Coronary artery (tissue), 2 donors: ENCODE measurements around the gene XIRP1.

Experiments
- DNase-seq: peaks from one replicate; pipeline ENCODE4 v3.0.0-alpha.2; 2017; ENCODE audit warnings: low spot score
- H3K27ac ChIP-seq, 2 donors: fragments of 200-600 bp; sonication (generic); one replicate each; pipeline ENCODE4 v1.5.1; 2016 to 2019
- H3K4me3 ChIP-seq: fragments of 200-600 bp; sonication (generic); 2 replicates; pipeline ENCODE4 v1.5.1; 2016; ENCODE audit warnings: mild to moderate bottlenecking, moderate library complexity
- TF ChIP-seq, protein P1 (sequence below): fragments of 200-600 bp; sonication (generic); IDR thresholded peaks from one replicate; pipeline ENCODE4 v1.5.1; 2019; ENCODE audit warnings: antibody characterized with exemption

XIRP1 gene

DNA sequence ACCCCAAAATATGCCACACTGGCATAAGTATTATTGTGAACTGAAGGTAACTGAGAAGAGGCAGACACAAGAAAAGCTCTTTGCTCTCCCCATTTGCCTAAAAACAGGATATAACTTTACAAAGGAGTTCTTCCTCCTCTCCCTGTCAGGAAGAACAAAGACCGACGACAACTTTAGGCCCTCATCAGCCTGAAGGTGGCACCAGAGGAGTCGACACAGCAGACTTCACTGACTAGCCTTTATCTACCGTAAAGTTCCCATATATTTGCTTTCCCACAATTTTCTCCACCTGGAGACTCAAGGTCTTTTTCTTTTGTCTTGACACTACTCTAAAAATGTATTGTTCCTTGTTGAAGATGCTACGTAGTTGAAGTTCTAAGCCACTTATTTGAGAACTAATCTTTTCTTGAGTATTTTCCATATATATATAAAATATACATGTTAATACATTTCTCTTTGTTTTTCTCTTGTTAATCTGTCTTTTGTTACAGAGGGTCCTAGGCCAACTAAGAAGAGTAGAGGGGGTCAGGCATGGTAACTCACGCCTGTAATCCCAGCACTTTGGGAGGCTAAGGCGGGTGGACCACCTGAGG lies 16.2 kb upstream of the XIRP1 start:
- DNase-seq: no peak
- TF ChIP-seq, protein P1, sequence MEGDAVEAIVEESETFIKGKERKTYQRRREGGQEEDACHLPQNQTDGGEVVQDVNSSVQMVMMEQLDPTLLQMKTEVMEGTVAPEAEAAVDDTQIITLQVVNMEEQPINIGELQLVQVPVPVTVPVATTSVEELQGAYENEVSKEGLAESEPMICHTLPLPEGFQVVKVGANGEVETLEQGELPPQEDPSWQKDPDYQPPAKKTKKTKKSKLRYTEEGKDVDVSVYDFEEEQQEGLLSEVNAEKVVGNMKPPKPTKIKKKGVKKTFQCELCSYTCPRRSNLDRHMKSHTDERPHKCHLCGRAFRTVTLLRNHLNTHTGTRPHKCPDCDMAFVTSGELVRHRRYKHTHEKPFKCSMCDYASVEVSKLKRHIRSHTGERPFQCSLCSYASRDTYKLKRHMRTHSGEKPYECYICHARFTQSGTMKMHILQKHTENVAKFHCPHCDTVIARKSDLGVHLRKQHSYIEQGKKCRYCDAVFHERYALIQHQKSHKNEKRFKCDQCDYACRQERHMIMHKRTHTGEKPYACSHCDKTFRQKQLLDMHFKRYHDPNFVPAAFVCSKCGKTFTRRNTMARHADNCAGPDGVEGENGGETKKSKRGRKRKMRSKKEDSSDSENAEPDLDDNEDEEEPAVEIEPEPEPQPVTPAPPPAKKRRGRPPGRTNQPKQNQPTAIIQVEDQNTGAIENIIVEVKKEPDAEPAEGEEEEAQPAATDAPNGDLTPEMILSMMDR: peak; percentile 22
- H3K4me3 ChIP-seq: no peak overlapping the region
- no peak overlapping the region for H3K27ac ChIP-seq

DNA sequence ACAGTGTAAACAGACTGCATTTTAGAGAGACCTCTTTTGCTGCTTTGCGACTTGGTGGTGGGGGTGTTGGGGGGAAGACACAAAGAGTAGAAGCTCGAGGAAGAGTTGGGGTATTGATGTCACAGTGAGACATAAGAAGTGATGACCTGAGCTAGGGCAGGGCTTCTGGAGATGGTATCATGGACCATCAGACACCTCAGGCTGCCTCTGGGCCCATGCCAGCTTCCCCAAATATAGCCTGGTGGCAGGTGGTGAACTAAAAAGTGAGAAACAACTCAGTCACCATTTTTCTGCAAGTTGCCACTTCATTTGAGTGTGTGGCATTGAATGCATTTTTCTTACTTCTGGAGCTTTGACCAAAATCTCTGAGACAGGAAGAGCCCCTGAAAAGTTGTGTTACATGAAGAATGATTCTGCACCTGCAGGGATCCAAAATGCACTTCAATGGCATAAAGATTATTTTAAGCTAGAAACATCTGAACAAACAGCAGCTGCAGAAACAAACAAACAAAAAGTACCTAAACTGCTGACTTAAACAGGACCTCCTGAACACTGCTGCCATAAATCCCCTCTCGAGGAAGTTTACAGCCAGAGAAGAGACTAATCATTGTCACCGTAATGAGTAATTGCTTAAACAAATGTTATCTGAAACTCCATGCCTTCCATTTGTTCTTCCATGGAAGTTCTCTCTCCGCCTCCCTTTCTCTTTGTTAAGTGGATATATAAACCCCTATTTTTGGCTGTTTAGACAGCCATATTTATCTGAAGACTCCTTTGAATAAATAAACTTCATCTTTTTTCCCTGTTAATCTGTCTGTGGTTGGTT lies 15.2 kb upstream of the XIRP1 start:
- no peak for DNase-seq
- TF ChIP-seq, protein P1: no peak
- Histone ChIP-seq H3K4me3 (no peak overlapping the region), H3K27ac (no peak overlapping the region)

DNA sequence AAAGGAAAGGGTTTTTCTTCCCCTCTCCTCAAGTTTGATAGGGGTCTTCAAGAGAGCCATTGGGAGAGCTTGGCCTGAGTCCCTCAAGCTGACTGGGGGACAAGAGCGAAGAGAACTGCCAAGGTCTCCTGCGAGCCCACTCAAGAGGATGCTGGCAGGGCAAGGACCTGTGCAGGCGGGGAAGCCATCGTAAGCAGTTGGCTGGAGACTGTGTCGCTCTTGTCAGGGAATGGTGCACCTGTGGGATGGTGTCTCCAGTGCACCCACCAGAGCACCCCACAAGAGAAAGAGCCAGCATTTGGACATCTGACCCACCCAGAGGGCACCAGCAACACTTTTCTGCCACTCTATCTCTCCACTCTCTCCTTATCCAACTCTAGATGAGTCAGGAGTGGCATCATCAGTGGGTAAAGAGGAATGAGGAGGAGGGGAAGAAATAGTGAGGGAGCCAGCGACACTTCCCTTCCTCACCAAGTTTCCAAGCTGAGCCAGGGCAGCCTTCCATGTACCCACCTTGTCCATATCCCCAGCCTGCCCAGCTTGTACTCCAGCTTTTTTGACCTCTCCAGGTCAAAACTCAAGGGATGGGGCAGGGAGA lies 13.6 kb upstream of the XIRP1 start:
- no peak overlapping the region for H3K27ac ChIP-seq
- no peak for DNase-seq
- TF ChIP-seq, protein P1: no peak

DNA sequence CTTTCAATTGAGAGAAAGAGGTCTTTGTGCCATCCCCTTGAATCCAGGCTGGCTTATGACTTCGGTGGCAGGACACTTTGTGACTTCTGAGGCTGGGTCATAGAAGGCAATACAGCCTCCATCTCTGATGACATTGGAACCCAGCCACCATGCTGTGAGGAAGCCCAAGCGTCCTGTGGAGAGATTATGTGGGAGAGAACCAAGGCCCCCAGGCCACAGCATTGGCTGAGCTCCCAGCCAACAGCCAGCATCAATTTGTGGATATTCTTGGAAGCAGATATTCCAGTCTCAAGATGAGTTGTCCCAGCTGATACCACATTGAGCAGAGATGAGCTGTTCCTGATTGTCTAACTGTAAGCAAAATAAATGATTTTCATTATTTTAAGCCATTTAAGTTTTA lies 12.7 kb upstream of the XIRP1 start:
- no peak for DNase-seq
- no peak overlapping the region for H3K4me3 ChIP-seq
- TF ChIP-seq, protein P1: no peak
- no peak overlapping the region for H3K27ac ChIP-seq

More for the DNA sequence above, 13.6 kb upstream of the XIRP1 start:
- no peak overlapping the region for H3K4me3 ChIP-seq

DNA sequence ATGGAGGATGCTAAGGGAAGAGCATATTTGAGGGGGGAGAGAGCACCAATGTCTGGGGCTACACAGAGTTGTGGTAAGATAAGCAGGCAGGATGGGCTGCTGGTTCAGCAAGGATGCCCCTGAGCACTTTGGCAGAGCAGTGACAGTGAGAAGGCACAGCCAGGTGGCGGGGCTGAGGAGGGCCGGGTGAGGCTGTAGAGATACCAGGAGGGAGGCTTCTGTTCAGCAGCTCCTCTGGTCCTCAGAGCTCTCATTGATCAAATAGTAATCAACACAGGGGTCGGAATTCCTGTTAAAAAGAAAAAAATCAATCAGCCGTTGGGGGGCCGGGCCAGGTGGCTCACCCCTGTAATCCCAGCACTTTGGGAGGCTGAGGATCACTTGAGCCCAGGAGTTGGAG lies 11.5 kb upstream of the XIRP1 start:
- DNase-seq: no peak
- TF ChIP-seq, protein P1: no peak
- Histone ChIP-seq H3K27ac (no peak overlapping the region), H3K4me3 (no peak overlapping the region)

DNA sequence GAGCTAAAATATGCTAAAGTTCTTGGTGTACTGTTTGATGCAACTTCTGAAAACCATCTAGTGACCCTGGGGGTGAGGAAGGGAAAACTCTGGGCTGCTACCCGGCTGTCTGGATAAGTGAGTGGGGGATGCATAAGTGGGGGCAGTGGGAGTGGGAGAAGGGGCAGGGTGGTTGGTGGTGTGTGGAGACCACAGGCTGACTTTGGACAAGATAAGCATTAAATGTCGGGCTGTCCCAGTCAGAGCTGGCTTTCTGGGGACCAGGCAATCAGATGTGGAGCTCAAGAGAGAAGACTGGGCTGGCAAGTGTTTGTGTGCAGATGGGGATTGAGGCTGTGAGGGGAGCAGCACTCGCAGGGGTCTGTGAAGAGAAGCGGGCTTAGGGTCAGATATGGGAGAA lies 11.0 kb upstream of the XIRP1 start:
- Histone ChIP-seq H3K27ac (no peak overlapping the region), H3K4me3 (no peak overlapping the region)
- DNase-seq: no peak
- TF ChIP-seq, protein P1: no peak

DNA sequence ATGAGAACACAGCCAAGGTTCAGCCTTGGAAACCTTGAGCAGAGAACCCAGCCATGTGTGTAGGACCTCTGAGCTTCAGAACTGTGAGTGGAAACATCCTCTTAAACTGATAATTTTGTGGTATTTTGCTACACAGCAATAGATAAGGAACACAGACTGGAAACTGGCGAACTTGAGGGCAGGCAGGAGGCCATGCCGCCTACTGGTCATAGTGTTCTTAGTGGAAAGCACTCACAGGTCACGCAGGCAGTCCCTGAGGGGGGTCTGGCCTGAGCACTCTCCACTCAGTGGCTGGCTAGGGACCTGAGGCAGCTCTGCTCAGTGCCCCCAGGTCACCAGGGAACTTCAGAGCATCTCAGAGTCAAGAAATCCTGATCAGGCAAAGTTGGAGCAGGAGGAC lies 9.7 kb upstream of the XIRP1 start:
- H3K4me3 ChIP-seq: no peak overlapping the region
- TF ChIP-seq, protein P1: no peak
- no peak overlapping the region for H3K27ac ChIP-seq
- DNase-seq: no peak
